ENCODE measurements around the gene SERPINE2. TPM values are rescaled to one million over a fixed set of nuclear protein-coding genes. Genes with fewer than 3 reads are reported as not detected.

Gene SERPINE2
- total and polyA plus RNA-seq, 7 donors: 3.6 to 31.9 (median 8.6) TPM

DNA sequence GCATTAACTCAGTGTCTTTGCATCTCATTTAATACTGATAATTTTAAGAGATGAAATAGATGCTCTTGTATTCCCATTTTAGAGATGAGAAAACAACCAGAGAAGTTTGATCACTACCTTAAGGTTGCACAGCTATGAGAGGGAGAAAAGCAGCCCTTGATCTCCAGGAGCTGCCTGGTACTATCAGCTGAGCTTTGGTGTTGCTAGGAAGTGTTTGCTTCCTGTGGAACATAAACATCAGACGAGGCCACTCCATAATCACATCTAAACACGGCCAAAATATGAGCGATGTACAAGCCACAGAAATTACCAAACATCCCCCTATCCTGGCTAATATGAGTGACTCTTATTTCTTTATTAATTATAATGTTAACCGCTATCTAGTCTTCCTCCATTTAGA lies 93.3 kb downstream of the SERPINE2 start:
- TF ChIP-seq, protein P1, sequence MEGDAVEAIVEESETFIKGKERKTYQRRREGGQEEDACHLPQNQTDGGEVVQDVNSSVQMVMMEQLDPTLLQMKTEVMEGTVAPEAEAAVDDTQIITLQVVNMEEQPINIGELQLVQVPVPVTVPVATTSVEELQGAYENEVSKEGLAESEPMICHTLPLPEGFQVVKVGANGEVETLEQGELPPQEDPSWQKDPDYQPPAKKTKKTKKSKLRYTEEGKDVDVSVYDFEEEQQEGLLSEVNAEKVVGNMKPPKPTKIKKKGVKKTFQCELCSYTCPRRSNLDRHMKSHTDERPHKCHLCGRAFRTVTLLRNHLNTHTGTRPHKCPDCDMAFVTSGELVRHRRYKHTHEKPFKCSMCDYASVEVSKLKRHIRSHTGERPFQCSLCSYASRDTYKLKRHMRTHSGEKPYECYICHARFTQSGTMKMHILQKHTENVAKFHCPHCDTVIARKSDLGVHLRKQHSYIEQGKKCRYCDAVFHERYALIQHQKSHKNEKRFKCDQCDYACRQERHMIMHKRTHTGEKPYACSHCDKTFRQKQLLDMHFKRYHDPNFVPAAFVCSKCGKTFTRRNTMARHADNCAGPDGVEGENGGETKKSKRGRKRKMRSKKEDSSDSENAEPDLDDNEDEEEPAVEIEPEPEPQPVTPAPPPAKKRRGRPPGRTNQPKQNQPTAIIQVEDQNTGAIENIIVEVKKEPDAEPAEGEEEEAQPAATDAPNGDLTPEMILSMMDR (IDR thresholded peaks at IDR 0.05): no peak
- TF ChIP-seq POLR2AphosphoS5 (IDR thresholded peaks at IDR 0.05) (no peak), POLR2A (IDR thresholded peaks at IDR 0.05) (no peak), EP300 (IDR thresholded peaks at IDR 0.05) (no peak)
- no peak for DNase-seq
- WGBS, 2 donors: 42 to 43% methylated on average over 4 of the region's 4 CpGs
- intact Hi-C loops (cut with DNase I): loop anchor here (2.0 kb wide), 1 partner anchor 951 kb away; no protein-coding TSS in a partner anchor
- peak overlapping the region in 3 of 4 donors; percentile 88 to 99 (median 98) for H3K4me3 ChIP-seq
- H3K27me3 ChIP-seq: no peaks in the 10 kb centered on the region
- H3K36me3 ChIP-seq: no peaks in the 10 kb centered on the region
- H3K4me1 ChIP-seq: peaks cover 0 to 37% (median 25%) of the 10 kb centered on the region in 4 donors
- no peaks in the 10 kb centered on the region for H3K9me3 ChIP-seq
- peak overlapping the region in 3 of 4 donors; percentile 86 to 92 (median 89) for H3K27ac ChIP-seq

DNA sequence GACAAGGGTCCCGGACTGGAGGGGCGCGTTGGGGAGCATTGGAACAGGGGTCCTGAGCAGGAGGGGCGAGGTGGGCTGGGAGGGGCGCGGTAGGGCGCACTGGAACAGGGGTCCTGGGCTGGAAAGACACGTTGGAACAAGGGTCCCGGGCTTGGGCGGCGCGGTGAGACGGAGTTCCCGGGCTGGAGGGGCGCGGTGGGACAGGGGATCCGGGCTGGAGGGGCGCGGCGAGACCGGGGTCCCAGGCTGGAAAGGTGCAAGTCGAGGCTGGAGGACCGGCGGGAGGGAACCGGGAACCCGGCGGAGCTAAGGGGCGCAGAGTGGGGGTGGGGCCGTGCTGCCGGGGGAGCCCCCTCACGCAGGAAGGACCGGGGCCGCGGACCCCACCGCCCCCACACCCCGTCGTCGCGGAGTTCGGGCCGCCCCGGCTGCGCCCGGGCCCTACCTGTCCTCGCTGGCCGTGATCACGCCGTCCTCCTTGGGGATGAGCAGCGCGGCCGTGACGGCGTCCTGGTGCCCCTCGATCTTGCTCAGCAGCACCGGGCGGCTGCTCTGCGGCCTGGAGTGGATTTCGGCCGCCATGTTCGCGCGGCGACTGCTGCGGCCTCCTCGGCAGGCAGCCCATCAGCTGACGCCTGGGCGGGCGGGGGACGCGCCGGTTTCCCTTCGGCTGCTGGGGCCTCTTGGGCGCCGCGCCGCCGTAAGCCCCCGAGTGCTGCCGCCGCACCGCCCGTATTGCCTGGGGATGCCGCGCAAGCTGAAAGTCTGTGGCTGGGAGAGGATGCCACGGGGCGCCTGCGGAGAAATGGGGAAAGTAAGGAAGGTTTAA lies 94.2 kb downstream of the SERPINE2 start, which contains the start of gene WDFY1:
WDFY1 (minus strand) TSS at position 633 of the 829 bp plus-strand sequence; CDS start at position 582, 51 bp downstream.
- peak; percentile 93 for DNase-seq
- intact Hi-C loops (cut with DNase I): loop anchor here (2.0 kb wide), 1 partner anchor 950 kb away; no protein-coding TSS in a partner anchor
- 1% methylated on average over 87 of the region's 87 CpGs for WGBS, 2 donors

DNA sequence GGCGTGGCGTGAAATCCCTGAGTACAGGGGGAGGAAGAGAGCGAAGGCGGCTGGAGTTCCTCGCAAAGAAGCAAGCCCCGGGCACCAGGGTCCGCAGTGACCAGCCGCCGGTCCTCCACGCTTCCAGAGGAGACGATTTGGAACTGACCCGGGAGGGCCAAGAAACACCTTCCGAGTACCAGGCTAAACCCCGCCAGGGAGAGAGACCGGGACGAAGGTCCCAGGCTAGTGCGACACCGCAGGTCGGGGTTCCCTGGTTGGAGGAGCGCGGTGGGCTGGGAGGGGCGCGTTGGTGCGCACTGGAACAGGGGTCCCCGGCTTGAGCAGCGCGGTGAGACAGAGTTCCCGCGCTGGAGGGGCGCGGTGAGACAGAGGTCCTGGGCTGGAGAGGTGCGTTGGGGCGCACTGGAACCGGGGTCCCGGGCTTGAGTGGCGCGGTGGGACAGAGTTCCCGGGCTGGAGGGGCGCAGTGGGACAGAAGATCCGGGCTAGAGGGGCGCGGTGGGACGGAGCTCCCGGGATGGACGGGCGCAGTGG lies 94.9 kb downstream of the SERPINE2 start:
- Histone ChIP-seq H3K9me3 (no peaks in the 10 kb centered on the region), H3K4me1 (peaks cover 0 to 47% (median 25%) of the 10 kb centered on the region in 4 donors), H3K27ac (peak overlapping the region; percentile 86 to 92 (median 90)), H3K36me3 (no peaks in the 10 kb centered on the region), H3K4me3 (peak overlapping the region; percentile 87 to 99 (median 93)), H3K27me3 (no peaks in the 10 kb centered on the region)
- TF ChIP-seq EP300 (IDR thresholded peaks at IDR 0.05): no peak
- TF ChIP-seq, protein P1 (IDR thresholded peaks at IDR 0.05): no peak
- no peak for TF ChIP-seq POLR2AphosphoS5 (IDR thresholded peaks at IDR 0.05)
- intact Hi-C loops (cut with DNase I): loop anchor here (2.0 kb wide), 1 partner anchor 949 kb away; no protein-coding TSS in a partner anchor
- peak; percentile 69 for DNase-seq
- 0 to 2% methylated on average over 46 of the region's 46 CpGs for WGBS, 2 donors

More for the DNA sequence above, 94.2 kb downstream of the SERPINE2 start, which contains the start of gene WDFY1:
- peaks cover 0 to 40% (median 25%) of the 10 kb centered on the region in 4 donors for H3K4me1 ChIP-seq
- H3K4me3 ChIP-seq: peak within 1 kb of the TSS; percentile 87 to 99 (median 93)
- no peaks in the 10 kb centered on the region for H3K27me3 ChIP-seq
- TF ChIP-seq POLR2A (IDR thresholded peaks at IDR 0.05) (peak; percentile 31 to 74), POLR2AphosphoS5 (IDR thresholded peaks at IDR 0.05) (peak; percentile 66 to 90 (median 85))
- TF ChIP-seq, protein P1 (IDR thresholded peaks at IDR 0.05): no peak
- peak within 1 kb of the TSS; percentile 86 to 92 (median 90) for H3K27ac ChIP-seq
- H3K9me3 ChIP-seq: no peaks in the 10 kb centered on the region
- H3K36me3 ChIP-seq: no peaks in the 10 kb centered on the region

DNA sequence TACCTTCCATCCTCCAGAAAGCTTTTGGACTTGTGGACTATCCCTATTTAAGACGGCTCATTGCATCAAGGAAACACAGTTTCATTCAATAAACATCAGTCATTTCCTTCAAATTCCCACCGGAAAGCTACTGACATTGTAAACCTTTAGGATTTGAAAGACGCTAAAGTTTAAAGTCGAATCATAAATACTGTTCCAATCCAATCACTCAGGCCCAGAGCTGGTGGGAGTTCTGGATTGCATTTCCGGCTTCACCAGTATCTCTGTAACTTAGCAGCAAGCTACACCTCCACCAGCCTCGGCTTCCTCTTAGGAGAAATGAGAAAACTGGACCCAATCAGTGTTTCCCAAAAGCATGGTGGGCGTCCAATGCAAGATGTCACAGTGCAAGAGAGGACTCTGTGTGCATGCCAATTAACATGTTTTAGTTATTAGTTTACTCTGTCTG lies 95.5 kb downstream of the SERPINE2 start:
- Histone ChIP-seq H3K4me3 (peak overlapping the region; percentile 87 to 99 (median 93)), H3K27ac (peak overlapping the region; percentile 86 to 92 (median 90)), H3K4me1 (peaks cover 0 to 48% (median 29%) of the 10 kb centered on the region in 4 donors), H3K36me3 (no peaks in the 10 kb centered on the region), H3K27me3 (no peaks in the 10 kb centered on the region), H3K9me3 (no peaks in the 10 kb centered on the region)
- 10 to 42% methylated on average over 7 of the region's 7 CpGs for WGBS, 2 donors
- DNase-seq: no peak
- intact Hi-C loops (cut with DNase I): loop anchor here (2.0 kb wide), 1 partner anchor 949 kb away; no protein-coding TSS in a partner anchor
- TF ChIP-seq POLR2AphosphoS5 (IDR thresholded peaks at IDR 0.05): no peak
- TF ChIP-seq POLR2A (IDR thresholded peaks at IDR 0.05): peak in 1 of 2 donors; percentile 38

DNA sequence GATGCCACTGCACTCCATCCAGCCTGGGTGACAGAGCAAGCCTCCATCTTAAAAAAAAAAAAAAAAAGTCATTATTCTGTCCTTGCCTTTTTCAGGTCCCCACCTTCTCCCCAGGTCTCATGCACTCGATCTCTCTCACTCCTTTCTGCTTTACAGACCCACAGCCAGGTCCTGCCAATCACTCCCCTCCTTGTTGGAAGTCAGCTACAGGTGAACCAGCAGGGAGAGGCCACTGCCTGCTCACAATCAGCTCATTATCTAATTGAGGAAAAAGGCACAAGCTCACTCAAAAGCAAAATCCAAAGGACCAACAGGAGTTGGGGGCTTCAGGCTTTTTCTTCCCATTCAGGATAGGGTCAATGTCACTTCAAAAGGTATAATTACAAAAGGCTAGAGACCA lies 96.0 kb downstream of the SERPINE2 start:
- intact Hi-C loops (cut with DNase I): no loop called here
- peak overlapping the region in 2 of 4 donors; percentile 98 to 99 for H3K4me3 ChIP-seq
- H3K36me3 ChIP-seq: no peaks in the 10 kb centered on the region
- WGBS, 2 donors: 18 to 70% methylated on average over 1 of the region's 1 CpG
- no peaks in the 10 kb centered on the region for H3K9me3 ChIP-seq
- H3K27ac ChIP-seq: peak overlapping the region in 3 of 4 donors; percentile 8 to 91 (median 86)
- peaks cover 0 to 50% (median 33%) of the 10 kb centered on the region in 4 donors for H3K4me1 ChIP-seq
- DNase-seq: no peak
- H3K27me3 ChIP-seq: no peaks in the 10 kb centered on the region
- TF ChIP-seq EP300 (IDR thresholded peaks at IDR 0.05): no peak
- TF ChIP-seq, protein P1 (IDR thresholded peaks at IDR 0.05): no peak
- no peak for TF ChIP-seq POLR2AphosphoS5 (IDR thresholded peaks at IDR 0.05)
- TF ChIP-seq POLR2A (IDR thresholded peaks at IDR 0.05): no peak

All from sigmoid colon (tissue), 7 donors.